ENCODE measurements around the gene ASTN2. TPM values are rescaled to one million over a fixed set of nuclear protein-coding genes. Genes with fewer than 3 reads are reported as not detected.
"Not testable (repeated sequence)": the region's sequence is repeated elsewhere in the genome, so short reads cannot be mapped to it uniquely, and the experiment has no call there.

Gene ASTN2
- total RNA-seq, 1 experiment from 2014 or later = 11.4 TPM

GRCh38 chr9:116476002-116476401 is 938.9 kb downstream of the ASTN2 start:
- DNase-seq (ENCODE audit: low read depth) = no peak

GRCh38 chr9:116475201-116475600 is 939.7 kb downstream of the ASTN2 start:
- DNase-seq (ENCODE audit: low read depth) = peak; percentile 37

GRCh38 chr9:116471944-116472506 is 942.8 kb downstream of the ASTN2 start:
- DNase-seq (ENCODE audit: low read depth) = no peak

- DNase-seq (ENCODE audit: low read depth) = no peak
Observed at GRCh38 chr9:116471093-116471906, 943.6 kb downstream of the ASTN2 start.

- DNase-seq (ENCODE audit: low read depth) = no peak
Observed at GRCh38 chr9:116468793-116469527, 945.9 kb downstream of the ASTN2 start.

- DNase-seq (ENCODE audit: low read depth) = no peak
Observed at GRCh38 chr9:116468369-116468768, 946.5 kb downstream of the ASTN2 start.

- no peak for DNase-seq (ENCODE audit: low read depth)
Observed at GRCh38 chr9:116467740-116468351, 947.0 kb downstream of the ASTN2 start.

GRCh38 chr9:116466271-116467235 is 948.3 kb downstream of the ASTN2 start:
- no peak for DNase-seq (ENCODE audit: low read depth)

GRCh38 chr9:116465576-116466270 is 949.1 kb downstream of the ASTN2 start:
- DNase-seq (ENCODE audit: low read depth) = no peak

- no peak for DNase-seq (ENCODE audit: low read depth)
Observed at GRCh38 chr9:116464987-116465571, 949.8 kb downstream of the ASTN2 start.

- DNase-seq (ENCODE audit: low read depth) = no peak
Observed at GRCh38 chr9:116464423-116464822, 950.4 kb downstream of the ASTN2 start.

GRCh38 chr9:116461632-116462031 is 953.2 kb downstream of the ASTN2 start:
- DNase-seq (ENCODE audit: low read depth) = no peak

GRCh38 chr9:116460026-116460425 is 954.8 kb downstream of the ASTN2 start:
- no peak for DNase-seq (ENCODE audit: low read depth)

- no peak for DNase-seq (ENCODE audit: low read depth)
Observed at GRCh38 chr9:116459576-116459975, 955.3 kb downstream of the ASTN2 start.

- no peak for DNase-seq (ENCODE audit: low read depth)
Observed at GRCh38 chr9:116456490-116457088, 958.3 kb downstream of the ASTN2 start.

GRCh38 chr9:116454539-116454938 is 960.3 kb downstream of the ASTN2 start:
- DNase-seq (ENCODE audit: low read depth) = not testable (repeated sequence)

- no peak for DNase-seq (ENCODE audit: low read depth)
Observed at GRCh38 chr9:116453785-116454184, 961.1 kb downstream of the ASTN2 start.

GRCh38 chr9:116452634-116453033 is 962.2 kb downstream of the ASTN2 start:
- no peak for DNase-seq (ENCODE audit: low read depth)

- no peak for DNase-seq (ENCODE audit: low read depth)
Observed at GRCh38 chr9:116452227-116452626, 962.6 kb downstream of the ASTN2 start.

All from HT1080 (cell line).